SU-DHL-6 (cell line): ENCODE data around the gene USP10.

Experiments
- CTCF ChIP-seq: fragments of 200-600 bp; sonication (generic); IDR thresholded peaks from one replicate; pipeline ENCODE4 v1.5.1; 2017; ENCODE audit warnings: antibody characterized with exemption, mild to moderate bottlenecking, low read length, moderate library complexity; ENCODE audit not compliant: insufficient read depth, poor library complexity, severe bottlenecking
- EZH2phosphoT487 ChIP-seq: fragments of 200-600 bp; sonication (generic), shearing (Covaris generic); conservative IDR thresholded peaks from 2 replicates; pipeline ENCODE4 v1.6.1; 2018; ENCODE audit warnings: mild to moderate bottlenecking, antibody characterized with exemption, low read length, moderate library complexity, mixed read lengths

DNA sequence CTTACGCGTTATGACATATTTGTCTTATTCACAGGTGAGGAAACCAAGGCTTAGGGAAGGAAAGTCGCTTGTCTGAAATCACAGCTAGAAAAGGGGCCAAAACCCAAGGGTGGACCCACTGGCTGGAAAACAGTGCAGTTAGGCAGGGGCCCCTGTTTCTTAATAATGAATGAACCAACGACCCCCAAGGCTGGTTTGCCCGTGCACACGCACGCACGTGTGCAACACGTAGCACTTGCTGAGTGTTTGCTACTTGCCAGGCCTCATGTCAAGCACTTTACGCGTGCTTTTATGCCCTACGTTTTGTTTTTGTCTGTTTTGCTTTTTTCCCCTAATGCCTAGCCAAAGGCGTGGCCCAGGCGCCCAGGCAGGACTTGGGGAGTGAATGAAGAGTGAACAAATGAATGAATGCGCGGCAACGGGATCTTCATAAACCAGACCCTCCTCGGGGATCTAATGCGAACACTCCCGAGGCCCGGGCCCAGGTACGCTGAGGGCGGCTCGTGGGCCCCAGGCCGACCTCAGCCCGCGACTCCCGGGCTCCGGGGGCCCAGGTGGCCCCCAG lies 571 bp upstream of the USP10 start:
- TF ChIP-seq CTCF (no peak), EZH2phosphoT487 (no peak)
